HCT116 (cell line): ENCODE measurements around the gene LTO1. TPM values are rescaled to one million over a fixed set of nuclear protein-coding genes. Genes with fewer than 3 reads are reported as not detected.

Source experiments
- ATAC-seq: fragments of 200-7000 bp; cut with Tn5 transposase; 2 replicates; pipeline ENCODE4 v1.9.1; 2020; ENCODE audit warnings: mild to moderate bottlenecking, moderate library complexity
- BruUV-seq: library from RNA; stranded (reverse); fragments of 400-500 nt; replicated peaks from 2 replicates; lab custom pipeline; 2021; lab: Mats Ljungman, UMichigan
- CTCF ChIA-PET: fragments of 300-600 bp; sonication (Branson Sonifier 250); formaldehyde crosslinking; loops from one replicate; lab custom pipeline; 2021; ENCODE audit warnings: antibody characterized with exemption; lab: Charles Lee
- POLR2A ChIA-PET: fragments of 300-600, 350-600 bp; sonication (Branson Sonifier 250); formaldehyde crosslinking; loops from one replicate; lab custom pipeline; 2021; ENCODE audit warnings: antibody characterized with exemption; lab: Charles Lee
- RAD21 ChIA-PET, 2 experiments: fragments of 300-600 bp; sonication (Branson Sonifier 250); formaldehyde crosslinking; loops; one replicate each; lab custom pipeline; 2023; ENCODE audit warnings: low total read pairs in 2 of 2; ENCODE audit not compliant: uncharacterized antibody in 2 of 2, unreplicated experiment in 2 of 2, low non-redundant PET in 1 of 2; lab: Charles Lee
- DNase-seq: peaks from one replicate; pipeline ENCODE4 v3.0.0-alpha.2; 2010; ENCODE audit warnings: low read depth, low spot score
- H2AFZ ChIP-seq: fragments of 200-600 bp; shearing (Covaris generic), sonication (generic); 2 replicates; pipeline ENCODE4 v1.6.1; 2017; ENCODE audit warnings: low read depth, mixed run types, mixed read lengths, antibody characterized with exemption, low read length; ENCODE audit not compliant: poor library complexity, severe bottlenecking
- H3K27ac ChIP-seq: 2 replicates; pipeline ENCODE4 v1.5.1; 2012; ENCODE audit warnings: low read depth, low read length
- H3K27me3 ChIP-seq: fragments of 200-600 bp; sonication (generic); 2 replicates; pipeline ENCODE4 v1.6.1; 2016; ENCODE audit warnings: mixed run types, low read length, mixed read lengths; ENCODE audit not compliant: insufficient read depth
- H3K36me3 ChIP-seq, 2 experiments: fragments of 200-500 bp in 1 of 2; fragments of 200-600 bp in 1 of 2; sonication (Bioruptor generic) in 1 of 2; sonication (generic) in 1 of 2; 2 replicates each; pipeline versions ENCODE4 v1.5.1 to v1.6.1; 2014 to 2016; ENCODE audit warnings: low read length in 2 of 2, inconsistent platforms in 1 of 2, mixed read lengths in 1 of 2, mixed run types in 1 of 2; ENCODE audit not compliant: insufficient read depth in 2 of 2, control insufficient read depth in 1 of 2
- H3K4me1 ChIP-seq, 2 experiments: fragments of 200-600 bp in 1 of 2; sonication (generic) in 1 of 2; 2 replicates each; pipeline versions ENCODE4 v1.5.1 to v1.6.1; 2012 to 2017; ENCODE audit warnings: low read length in 2 of 2, inconsistent platforms in 1 of 2, mild to moderate bottlenecking in 1 of 2, mixed read lengths in 1 of 2, mixed run types in 1 of 2, moderate library complexity in 1 of 2; ENCODE audit not compliant: insufficient read depth in 2 of 2, control insufficient read depth in 1 of 2
- H3K4me2 ChIP-seq: fragments of 200-600 bp; sonication (generic); 2 replicates; pipeline ENCODE4 v1.6.1; 2017; ENCODE audit warnings: mixed run types, low read length, mixed read lengths
- H3K4me3 ChIP-seq, 2 experiments: fragments of 200-600 bp in 1 of 2; sonication (generic) in 1 of 2; replicated peaks in 1 of 2; 2 replicates each; pipeline ENCODE4 v1.5.1; 2011 to 2016; ENCODE audit warnings: low read length in 2 of 2, control low read depth in 1 of 2, low read depth in 1 of 2, mild to moderate bottlenecking in 1 of 2, mixed read lengths in 1 of 2, mixed run types in 1 of 2
- H3K79me2 ChIP-seq: fragments of 200-600 bp; sonication (generic); 2 replicates; pipeline ENCODE4 v1.6.1; 2017; ENCODE audit warnings: mild to moderate bottlenecking, mixed run types, low read length, moderate library complexity, mixed read lengths; ENCODE audit not compliant: insufficient read depth
- H3K9ac ChIP-seq: fragments of 200-600 bp; sonication (generic); 2 replicates; pipeline ENCODE4 v1.6.1; 2016; ENCODE audit warnings: low read length, mixed read lengths
- H3K9me2 ChIP-seq: fragments of 200-600 bp; sonication (generic), shearing (Covaris generic); 2 replicates; pipeline ENCODE4 v1.6.1; 2017; ENCODE audit warnings: mixed run types, mild to moderate bottlenecking, moderate library complexity; ENCODE audit not compliant: insufficient read depth
- H3K9me3 ChIP-seq, 2 experiments: fragments of 200-500 bp in 1 of 2; fragments of 200-600 bp in 1 of 2; sonication (Bioruptor generic) in 1 of 2; sonication (generic) in 1 of 2; 2 replicates each; pipeline ENCODE4 v1.6.1; 2014 to 2017; ENCODE audit warnings: low read length in 2 of 2, mixed read lengths in 2 of 2, inconsistent platforms in 1 of 2, low read depth in 1 of 2, mild to moderate bottlenecking in 1 of 2, mixed run types in 1 of 2, moderate library complexity in 1 of 2; ENCODE audit not compliant: control insufficient read depth in 1 of 2, insufficient read depth in 1 of 2
- H4K20me1 ChIP-seq: fragments of 200-600 bp; sonication (generic), shearing (Covaris generic); 2 replicates; pipeline ENCODE4 v1.6.1; 2017; ENCODE audit warnings: mixed run types, mild to moderate bottlenecking, moderate library complexity; ENCODE audit not compliant: insufficient read depth
- ATF3 ChIP-seq: IDR thresholded peaks from 2 replicates; pipeline ENCODE4 v1.6.1; 2012
- CEBPB ChIP-seq: IDR thresholded peaks from 2 replicates; pipeline ENCODE4 v1.6.1; 2012; ENCODE audit warnings: low read depth
- ELF1 ChIP-seq: IDR thresholded peaks from 2 replicates; pipeline ENCODE4 v1.6.1; 2012; ENCODE audit warnings: low read depth, borderline replicate concordance
- EZH2 ChIP-seq: fragments of 200-600 bp; sonication (generic); IDR thresholded peaks from 2 replicates; pipeline ENCODE4 v1.6.1; 2017; ENCODE audit warnings: antibody characterized with exemption, mixed run types
- EZH2phosphoT487 ChIP-seq: fragments of 200-600 bp; IDR thresholded peaks from 2 replicates; pipeline ENCODE4 v1.6.1; 2018; ENCODE audit warnings: antibody characterized with exemption, borderline replicate concordance
- FOSL1 ChIP-seq: IDR thresholded peaks from 2 replicates; pipeline ENCODE4 v1.6.1; 2012; ENCODE audit warnings: low read depth
- POLR2AphosphoS5 ChIP-seq: IDR thresholded peaks from 2 replicates; pipeline ENCODE4 v1.6.1; 2011; ENCODE audit warnings: mild to moderate bottlenecking, low read depth, low read length, moderate library complexity
- REST ChIP-seq: IDR thresholded peaks from 2 replicates; pipeline ENCODE4 v1.6.1; 2012; ENCODE audit warnings: low read depth
- SIN3A ChIP-seq: IDR thresholded peaks from 2 replicates; pipeline ENCODE4 v1.6.1; 2012; ENCODE audit warnings: low read depth
- SP1 ChIP-seq: IDR thresholded peaks from 2 replicates; pipeline ENCODE4 v1.6.1; 2012; ENCODE audit warnings: low read depth
- SRF ChIP-seq: IDR thresholded peaks from 2 replicates; pipeline ENCODE4 v1.6.1; 2012; ENCODE audit warnings: low read depth
- TCF7L2 ChIP-seq: IDR thresholded peaks from 2 replicates; pipeline ENCODE4 v1.7.0; 2011; ENCODE audit warnings: borderline replicate concordance, inconsistent platforms; ENCODE audit not compliant: insufficient read depth, insufficient read length; ENCODE audit errors: extremely low read depth
- intact Hi-C: fragments of 100-400 bp; cut with micrococcal nuclease; formaldehyde crosslinking; loops from 2 replicates; pipeline ENCODE4 v1.10.0; 2022
- total RNA-seq: library from RNA; stranded (reverse); gene quantifications from one replicate; pipeline ENCODE4 v1.2.1, GENCODE V29; 2021; ENCODE audit not compliant: unreplicated experiment
- TF ChIP-seq, protein P1 (sequence below): IDR thresholded peaks from 2 replicates; pipeline ENCODE4 v1.6.1; 2012

LTO1 gene
- total RNA-seq, 1 experiment from 2014 or later = 21.3 TPM

- DNase-seq (no peak), ATAC-seq (no peak)
- no peaks in the 10 kb centered on the region for H3K36me3 ChIP-seq
- H3K9me2 ChIP-seq = no peaks in the 10 kb centered on the region
- ChIA-PET POLR2A (interaction anchor here (1.7 kb wide), 1 partner anchor 10 kb away, joined by 5 read pairs; no protein-coding TSS in a partner anchor), RAD21 (no interaction called here)
- H3K4me1 ChIP-seq = peaks cover 11 to 41% of the 10 kb centered on the region in 2 experiments
- no peaks in the 10 kb centered on the region for H3K27me3 ChIP-seq
- peak overlapping the region; percentile 33 for H3K4me2 ChIP-seq
- H3K79me2 ChIP-seq = no peaks in the 10 kb centered on the region; the same call in 1 of the 2 replicates
- no peak for TF ChIP-seq SP1
- TF ChIP-seq SIN3A = no peak
- TF ChIP-seq TCF7L2 = no peak
- TF ChIP-seq ELF1 = no peak
- TF ChIP-seq REST = no peak
- TF ChIP-seq ATF3 = no peak
- no peak for TF ChIP-seq POLR2AphosphoS5
- no peak for TF ChIP-seq FOSL1
- TF ChIP-seq EZH2 = no peak
- TF ChIP-seq, protein P1, sequence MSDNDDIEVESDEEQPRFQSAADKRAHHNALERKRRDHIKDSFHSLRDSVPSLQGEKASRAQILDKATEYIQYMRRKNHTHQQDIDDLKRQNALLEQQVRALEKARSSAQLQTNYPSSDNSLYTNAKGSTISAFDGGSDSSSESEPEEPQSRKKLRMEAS = no peak
- no peak for TF ChIP-seq SRF
- TF ChIP-seq CEBPB = no peak
- no peak for TF ChIP-seq EZH2phosphoT487
- TF ChIP-seq, all 23 proteins: peak for 0
- intact Hi-C loops = no loop called here
- CTCF ChIA-PET = interaction anchor here (0.7 kb wide), 1 partner anchor 90 kb away, joined by 4 read pairs; no protein-coding TSS in a partner anchor
- Histone ChIP-seq H3K9ac (no peak overlapping the region), H4K20me1 (no peaks in the 10 kb centered on the region), H3K9me3 (no peaks in the 10 kb centered on the region), H3K4me3 (no peak overlapping the region), H3K27ac (no peak overlapping the region), H2AFZ (peak overlapping the region; percentile 28)
- BruUV-seq = no TSS peak
Measured at GRCh38 chr11:69707176-69707575, 32.0 kb upstream of the LTO1 start.
